Body of pancreas (tissue), 4 donors: ENCODE measurements around the gene ELAC2.

Experiments used
- POLR2A ChIP-seq, 3 donors: fragments of 450-650 bp; IDR thresholded peaks; one replicate each; pipeline ENCODE4 v1.6.1; 2016; ENCODE audit warnings: antibody characterized with exemption in 3 of 3, mild to moderate bottlenecking in 2 of 3
- TF ChIP-seq, protein P1 (sequence below), 7 experiments: fragments of 450-650 bp in 4 of 7; fragments of 200-600 bp in 3 of 7; sonication (generic) in 3 of 7; IDR thresholded peaks; one replicate each; pipeline ENCODE4 v1.5.1; 2016 to 2019; ENCODE audit warnings: antibody characterized with exemption in 7 of 7

DNA sequence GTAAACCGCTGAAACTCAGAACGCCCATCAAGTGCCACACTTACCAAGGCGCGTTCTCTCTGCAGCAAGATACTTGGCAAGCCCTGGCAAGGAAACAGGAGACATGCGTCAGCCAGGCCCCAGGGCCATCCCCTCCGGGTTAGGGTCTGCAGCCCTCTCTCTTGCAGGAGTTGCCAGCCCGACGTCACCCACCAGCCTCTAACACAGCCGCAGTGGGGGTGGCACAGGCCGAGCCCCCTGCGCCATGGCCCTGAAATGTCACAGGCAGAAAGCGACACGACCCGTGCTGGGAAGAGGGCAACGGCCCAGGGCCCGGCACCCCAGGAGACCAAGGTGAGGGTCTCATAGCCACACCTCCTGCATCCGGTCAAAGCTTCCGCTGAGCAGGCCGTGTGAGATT, 21.9 kb downstream of the ELAC2 start:
- TF ChIP-seq, protein P1, sequence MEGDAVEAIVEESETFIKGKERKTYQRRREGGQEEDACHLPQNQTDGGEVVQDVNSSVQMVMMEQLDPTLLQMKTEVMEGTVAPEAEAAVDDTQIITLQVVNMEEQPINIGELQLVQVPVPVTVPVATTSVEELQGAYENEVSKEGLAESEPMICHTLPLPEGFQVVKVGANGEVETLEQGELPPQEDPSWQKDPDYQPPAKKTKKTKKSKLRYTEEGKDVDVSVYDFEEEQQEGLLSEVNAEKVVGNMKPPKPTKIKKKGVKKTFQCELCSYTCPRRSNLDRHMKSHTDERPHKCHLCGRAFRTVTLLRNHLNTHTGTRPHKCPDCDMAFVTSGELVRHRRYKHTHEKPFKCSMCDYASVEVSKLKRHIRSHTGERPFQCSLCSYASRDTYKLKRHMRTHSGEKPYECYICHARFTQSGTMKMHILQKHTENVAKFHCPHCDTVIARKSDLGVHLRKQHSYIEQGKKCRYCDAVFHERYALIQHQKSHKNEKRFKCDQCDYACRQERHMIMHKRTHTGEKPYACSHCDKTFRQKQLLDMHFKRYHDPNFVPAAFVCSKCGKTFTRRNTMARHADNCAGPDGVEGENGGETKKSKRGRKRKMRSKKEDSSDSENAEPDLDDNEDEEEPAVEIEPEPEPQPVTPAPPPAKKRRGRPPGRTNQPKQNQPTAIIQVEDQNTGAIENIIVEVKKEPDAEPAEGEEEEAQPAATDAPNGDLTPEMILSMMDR (IDR thresholded peaks at IDR 0.05) = no peak
- no peak for TF ChIP-seq POLR2A (IDR thresholded peaks at IDR 0.05)
